HepG2 (cell line): ENCODE measurements around the gene LOXL3. TPM values are rescaled to one million over a fixed set of nuclear protein-coding genes. Genes with fewer than 3 reads are reported as not detected.

Source experiments
- ATAD3A ChIP-seq: sonication (generic); formaldehyde crosslinking; IDR thresholded peaks from 2 replicates; pipeline ENCODE4 v1.4.0; 2020; ENCODE audit warnings: missing genetic modification reagents
- BORCS8-MEF2B ChIP-seq: sonication (generic); formaldehyde crosslinking; IDR thresholded peaks from 2 replicates; pipeline ENCODE4 v1.8.0; 2022; ENCODE audit warnings: mild to moderate bottlenecking, missing genetic modification reagents
- CSRNP2 ChIP-seq: sonication (generic); formaldehyde crosslinking; conservative IDR thresholded peaks from 2 replicates; pipeline ENCODE4 v1.8.0; 2022; ENCODE audit warnings: low read depth, missing genetic modification reagents
- FOXK2 ChIP-seq: fragments of 450-650 bp; IDR thresholded peaks from 2 replicates; pipeline ENCODE4 v1.6.1; 2016
- HNF1B ChIP-seq: sonication (generic); formaldehyde crosslinking; IDR thresholded peaks from 2 replicates; pipeline ENCODE4 v1.5.1; 2020; ENCODE audit warnings: mild to moderate bottlenecking, moderate library complexity, missing genetic modification reagents
- HNF4G ChIP-seq, 2 experiments: sonication (generic) in 1 of 2; formaldehyde crosslinking in 1 of 2; IDR thresholded peaks; 2 replicates each; pipeline versions ENCODE4 v1.4.0 to v1.6.1; 2011 to 2020; ENCODE audit warnings: borderline replicate concordance in 2 of 2, low read depth in 2 of 2, mild to moderate bottlenecking in 2 of 2, low read length in 1 of 2, missing genetic modification reagents in 1 of 2, moderate library complexity in 1 of 2
- HNRNPLL ChIP-seq: fragments of 200-400 bp; formaldehyde crosslinking; IDR thresholded peaks from 2 replicates; pipeline ENCODE4 v1.6.1; 2017; ENCODE audit warnings: mild to moderate bottlenecking, low read depth, low read length; ENCODE audit not compliant: poor library complexity, severe bottlenecking
- PAX8 ChIP-seq: sonication (generic); formaldehyde crosslinking; IDR thresholded peaks from 2 replicates; pipeline ENCODE4 v1.8.0; 2022; ENCODE audit warnings: mild to moderate bottlenecking, missing genetic modification reagents, borderline replicate concordance
- POGK ChIP-seq: sonication (generic); formaldehyde crosslinking; conservative IDR thresholded peaks from 2 replicates; pipeline ENCODE4 v1.8.0; 2022; ENCODE audit warnings: mild to moderate bottlenecking, moderate library complexity, missing genetic modification reagents
- RAD51 ChIP-seq: fragments of 450-650 bp; IDR thresholded peaks from 2 replicates; pipeline ENCODE4 v1.6.1; 2016; ENCODE audit warnings: borderline replicate concordance
- RARA ChIP-seq: IDR thresholded peaks from 2 replicates; pipeline ENCODE4 v1.6.1; 2016; ENCODE audit warnings: missing genetic modification reagents, missing compliant biosample characterization
- SIX1 ChIP-seq: sonication (generic); formaldehyde crosslinking; IDR thresholded peaks from 2 replicates; pipeline ENCODE4 v1.4.0; 2020; ENCODE audit warnings: missing genetic modification reagents, borderline replicate concordance
- SP2 ChIP-seq: sonication (generic); formaldehyde crosslinking; IDR thresholded peaks from 2 replicates; pipeline ENCODE4 v1.5.1; 2020; ENCODE audit warnings: mild to moderate bottlenecking, missing genetic modification reagents
- STAT5B ChIP-seq: sonication (generic); formaldehyde crosslinking; IDR thresholded peaks from 2 replicates; pipeline ENCODE4 v1.4.0; 2020; ENCODE audit warnings: missing genetic modification reagents
- TFDP2 ChIP-seq: sonication (generic); formaldehyde crosslinking; IDR thresholded peaks from 2 replicates; pipeline ENCODE4 v1.4.0; 2020; ENCODE audit warnings: missing genetic modification reagents
- YEATS4 ChIP-seq: sonication (generic); formaldehyde crosslinking; IDR thresholded peaks from 2 replicates; pipeline ENCODE4 v1.4.0; 2020; ENCODE audit warnings: missing genetic modification reagents, borderline replicate concordance
- ZNF34 ChIP-seq: sonication (generic); formaldehyde crosslinking; IDR thresholded peaks from 2 replicates; pipeline ENCODE4 v1.4.0; 2020; ENCODE audit warnings: mild to moderate bottlenecking, missing genetic modification reagents, borderline replicate concordance
- ZNF383 ChIP-seq: sonication (generic); formaldehyde crosslinking; IDR thresholded peaks from 2 replicates; pipeline ENCODE4 v1.4.0; 2020; ENCODE audit warnings: missing genetic modification reagents, mild to moderate bottlenecking, borderline replicate concordance
- ZNF589 ChIP-seq: sonication (generic); formaldehyde crosslinking; conservative IDR thresholded peaks from 2 replicates; pipeline ENCODE4 v1.8.0; 2022; ENCODE audit warnings: mild to moderate bottlenecking, moderate library complexity, missing genetic modification reagents
- ZNF687 ChIP-seq: sonication (generic); formaldehyde crosslinking; IDR thresholded peaks from 2 replicates; pipeline ENCODE4 v1.5.1; 2020; ENCODE audit warnings: mild to moderate bottlenecking, missing genetic modification reagents, moderate library complexity
- polyA plus RNA-seq, 8 experiments: library from polyadenylated mRNA; depleted of rRNA in 3 of 8; stranded (reverse) in 7 of 8; unstranded in 1 of 8; fragments of >200 nt; fragmentation: Illumina TruSeq in 4 of 8; extraction: Trizol in 4 of 8; gene quantifications; 2 replicates each; pipeline versions ENCODE4 v1.2.1 to v1.2.3, GENCODE V29; 2011 to 2016; ENCODE audit warnings: low read depth in 4 of 8, missing spikeins in 1 of 8, mixed read lengths in 1 of 8; ENCODE audit not compliant: insufficient read depth in 1 of 8
- total RNA-seq, 5 experiments: library from RNA; depleted of rRNA; stranded (reverse); fragments of >200 nt; fragmentation: Illumina TruSeq; extraction: Trizol; gene quantifications; 2 replicates each; pipeline ENCODE4 v1.2.3, GENCODE V29; 2016; ENCODE audit warnings: low read depth in 1 of 5

LOXL3 gene
- total and polyA plus RNA-seq, 2 of the 13 experiments (the other 11 are each of a cell fraction or from before 2014, with no cell fraction given) = 0.55 to 6.5 TPM

- TF ChIP-seq HNRNPLL = no peak
- no peak for TF ChIP-seq TFDP2 (CRISPR knock-in tag)
- TF ChIP-seq SIX1 (CRISPR knock-in tag) = 0 out of 2 replicates have a peak, but pooled peaks have one; percentile 19
- TF ChIP-seq BORCS8-MEF2B (CRISPR knock-in tag) = no peak
- no peak for TF ChIP-seq ZNF383 (CRISPR knock-in tag)
- no peak for TF ChIP-seq PAX8
- no peak for TF ChIP-seq ATAD3A (CRISPR knock-in tag)
- TF ChIP-seq HNF4G (IDR thresholded peaks at IDR 0.05; ENCODE audit: borderline replicate concordance, low read depth, low read length) = peak; percentile 31; the same call in 1 of the 2 replicates
- TF ChIP-seq HNF4G (CRISPR knock-in tag; IDR thresholded peaks at IDR 0.05; ENCODE audit: borderline replicate concordance, low read depth) = no peak
- no peak for TF ChIP-seq SP2
- TF ChIP-seq YEATS4 (CRISPR knock-in tag) = no peak
- no peak for TF ChIP-seq CSRNP2
- TF ChIP-seq RAD51 = no peak
- no peak for TF ChIP-seq ZNF589 (CRISPR knock-in tag)
- TF ChIP-seq POGK (CRISPR knock-in tag) = no peak
- TF ChIP-seq ZNF687 = no peak
- peak; percentile 46; the same call in 1 of the 2 replicates for TF ChIP-seq FOXK2
- no peak for TF ChIP-seq STAT5B (CRISPR knock-in tag)
- TF ChIP-seq HNF1B = no peak
- TF ChIP-seq ZNF34 (CRISPR knock-in tag) = no peak
- no peak for TF ChIP-seq RARA
Observed at GRCh38 chr2:74486141-74486540, 67.6 kb downstream of the LOXL3 start (continued).
